ENCODE data around the gene NEK6. TPM values are rescaled to one million over a fixed set of nuclear protein-coding genes. Genes with fewer than 3 reads are reported as not detected.

The NEK6 gene
- total RNA-seq, 1 donor from 2014 or later = 8.7 TPM

DNA sequence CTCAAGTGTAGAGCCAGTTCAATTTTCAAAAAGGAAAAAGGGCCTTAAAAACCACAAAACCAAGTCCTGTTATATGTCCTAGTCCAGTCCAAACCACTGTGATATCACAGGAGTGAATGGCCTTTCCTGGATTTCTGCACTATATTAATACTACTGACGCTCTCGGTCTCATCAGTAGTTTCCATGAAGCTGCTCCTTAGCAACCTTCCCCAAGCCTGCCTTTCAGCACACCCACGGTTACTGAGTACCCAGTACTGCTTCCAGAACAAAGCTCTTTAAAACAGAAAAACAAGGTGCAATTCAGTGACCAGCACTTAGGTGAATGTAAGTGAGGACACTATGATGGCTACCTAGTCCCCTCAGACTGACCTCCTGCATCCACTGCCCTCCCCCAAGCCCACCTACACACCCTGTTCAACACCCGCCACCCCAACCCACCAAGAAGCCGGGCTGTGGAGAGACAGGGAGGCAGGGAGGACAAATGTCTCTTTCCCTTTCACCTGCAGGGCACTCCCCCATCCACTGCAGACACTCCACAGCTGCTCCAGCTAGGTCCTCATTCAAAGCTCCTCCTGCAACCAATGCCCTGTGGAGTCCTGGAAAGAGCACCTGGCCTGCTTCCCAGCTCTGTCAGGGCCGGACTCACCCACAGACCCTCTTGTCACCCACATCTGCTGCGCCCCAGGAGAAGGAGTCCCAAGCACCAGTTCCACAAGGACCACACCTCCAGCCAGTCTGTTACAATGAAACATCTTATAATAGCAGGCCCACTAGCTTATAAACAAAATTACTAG, 131.6 kb downstream of the NEK6 start:
- peaks cover 80% of the 10 kb centered on the region for H3K4me1 ChIP-seq
- TF ChIP-seq, protein P1, sequence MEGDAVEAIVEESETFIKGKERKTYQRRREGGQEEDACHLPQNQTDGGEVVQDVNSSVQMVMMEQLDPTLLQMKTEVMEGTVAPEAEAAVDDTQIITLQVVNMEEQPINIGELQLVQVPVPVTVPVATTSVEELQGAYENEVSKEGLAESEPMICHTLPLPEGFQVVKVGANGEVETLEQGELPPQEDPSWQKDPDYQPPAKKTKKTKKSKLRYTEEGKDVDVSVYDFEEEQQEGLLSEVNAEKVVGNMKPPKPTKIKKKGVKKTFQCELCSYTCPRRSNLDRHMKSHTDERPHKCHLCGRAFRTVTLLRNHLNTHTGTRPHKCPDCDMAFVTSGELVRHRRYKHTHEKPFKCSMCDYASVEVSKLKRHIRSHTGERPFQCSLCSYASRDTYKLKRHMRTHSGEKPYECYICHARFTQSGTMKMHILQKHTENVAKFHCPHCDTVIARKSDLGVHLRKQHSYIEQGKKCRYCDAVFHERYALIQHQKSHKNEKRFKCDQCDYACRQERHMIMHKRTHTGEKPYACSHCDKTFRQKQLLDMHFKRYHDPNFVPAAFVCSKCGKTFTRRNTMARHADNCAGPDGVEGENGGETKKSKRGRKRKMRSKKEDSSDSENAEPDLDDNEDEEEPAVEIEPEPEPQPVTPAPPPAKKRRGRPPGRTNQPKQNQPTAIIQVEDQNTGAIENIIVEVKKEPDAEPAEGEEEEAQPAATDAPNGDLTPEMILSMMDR (IDR thresholded peaks at IDR 0.05; ENCODE audit: borderline replicate concordance) = no peak
- intact Hi-C loops (cut with micrococcal nuclease) = no loop called here

DNA sequence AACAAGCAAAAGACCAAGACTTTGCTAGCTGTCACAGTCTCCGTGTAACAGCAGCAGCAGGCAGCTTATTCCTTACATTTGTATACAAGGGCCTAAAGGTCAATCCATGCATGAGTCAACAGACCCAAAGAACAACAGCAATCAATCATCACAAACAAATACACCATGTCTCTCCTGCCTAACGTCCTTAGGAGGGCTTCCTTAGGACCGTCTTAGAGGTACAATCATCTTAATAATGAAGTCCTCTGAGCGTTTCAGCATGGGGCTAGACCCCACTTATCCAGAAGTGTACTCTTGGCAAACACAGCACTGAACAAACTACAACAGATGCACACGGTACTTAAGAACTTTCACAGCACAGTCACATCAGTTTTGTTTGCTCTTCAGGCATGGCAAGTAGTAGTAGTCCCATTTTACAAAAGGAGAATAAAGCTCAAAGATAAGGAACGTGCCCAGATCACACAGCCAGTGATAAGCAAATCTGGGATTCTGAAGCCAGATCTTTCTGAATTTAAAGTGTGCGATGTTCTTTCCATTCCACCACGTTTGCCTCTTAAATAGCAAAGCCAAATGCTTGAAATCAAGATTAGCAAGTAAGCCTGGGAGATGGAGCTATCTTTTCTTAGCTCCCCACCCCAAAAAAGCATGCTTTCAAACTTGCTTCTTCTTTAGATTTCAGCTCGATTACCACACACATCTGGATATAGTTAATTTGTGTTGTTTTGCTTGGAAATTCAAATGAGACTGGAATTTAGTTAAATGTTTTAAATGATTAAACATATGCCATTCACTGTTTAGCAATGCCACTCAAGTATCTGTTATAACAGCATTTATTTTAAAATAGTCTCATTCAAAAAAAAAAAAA, 133.3 kb downstream of the NEK6 start:
- no peak for DNase-seq
- H3K4me3 ChIP-seq = no peak overlapping the region
- no peak overlapping the region for H3K27ac ChIP-seq (replicated peaks)
- H3K9me3 ChIP-seq (replicated peaks) = no peaks in the 10 kb centered on the region
- intact Hi-C loops (cut with micrococcal nuclease) = no loop called here
- TF ChIP-seq, protein P1 (IDR thresholded peaks at IDR 0.05; ENCODE audit: borderline replicate concordance) = no peak
- H3K36me3 ChIP-seq = peaks cover 7% of the 10 kb centered on the region
- peaks cover 67% of the 10 kb centered on the region for H3K4me1 ChIP-seq
- no peaks in the 10 kb centered on the region for H3K27me3 ChIP-seq (ENCODE audit: low read depth)

More for the DNA sequence above, 131.6 kb downstream of the NEK6 start:
- Histone ChIP-seq H3K4me3 (no peak overlapping the region), H3K9me3 (replicated peaks) (no peaks in the 10 kb centered on the region), H3K27ac (replicated peaks) (no peak overlapping the region), H3K27me3 (ENCODE audit: low read depth) (no peaks in the 10 kb centered on the region), H3K36me3 (peaks cover 6% of the 10 kb centered on the region)
- no peak for DNase-seq

DNA sequence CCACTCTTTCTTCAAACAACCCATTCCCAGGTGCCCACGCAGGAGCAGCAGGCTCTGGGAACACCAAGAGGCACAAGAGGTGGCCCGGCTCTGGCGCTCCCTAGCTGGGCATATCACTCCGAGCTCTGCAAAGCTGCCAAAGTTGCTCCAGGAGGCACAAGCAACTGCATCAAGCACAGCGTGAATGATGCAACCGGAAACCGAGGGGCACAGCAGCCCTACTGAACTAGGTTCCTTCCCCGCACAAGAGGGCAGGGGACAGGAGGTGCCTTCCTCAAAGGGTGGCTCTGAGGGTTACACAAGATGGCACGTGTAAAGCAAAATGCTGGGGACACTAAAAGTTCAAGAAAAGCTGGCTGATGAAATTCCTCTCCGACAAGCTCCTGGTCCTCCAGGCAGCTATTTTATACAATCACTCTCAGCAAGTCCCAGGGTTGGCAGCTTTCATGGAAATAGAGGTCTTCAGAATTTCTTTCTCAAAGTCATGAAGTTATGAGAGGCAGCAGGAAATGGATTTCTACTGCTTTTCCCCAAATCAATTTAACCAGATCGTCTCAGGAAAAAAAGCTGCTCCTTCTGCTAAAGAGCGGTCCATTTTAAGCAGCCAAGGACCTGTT, 134.6 kb downstream of the NEK6 start:
- no peaks in the 10 kb centered on the region for H3K27me3 ChIP-seq (ENCODE audit: low read depth)
- intact Hi-C loops (cut with micrococcal nuclease) = no loop called here
- H3K27ac ChIP-seq (replicated peaks) = no peak overlapping the region
- peak; percentile 26 for DNase-seq
- TF ChIP-seq, protein P1 (IDR thresholded peaks at IDR 0.05; ENCODE audit: borderline replicate concordance) = no peak
- H3K9me3 ChIP-seq (replicated peaks) = no peaks in the 10 kb centered on the region
- no peak overlapping the region for H3K4me3 ChIP-seq
- H3K4me1 ChIP-seq = peaks cover 56% of the 10 kb centered on the region
- H3K36me3 ChIP-seq = peaks cover 17% of the 10 kb centered on the region

DNA sequence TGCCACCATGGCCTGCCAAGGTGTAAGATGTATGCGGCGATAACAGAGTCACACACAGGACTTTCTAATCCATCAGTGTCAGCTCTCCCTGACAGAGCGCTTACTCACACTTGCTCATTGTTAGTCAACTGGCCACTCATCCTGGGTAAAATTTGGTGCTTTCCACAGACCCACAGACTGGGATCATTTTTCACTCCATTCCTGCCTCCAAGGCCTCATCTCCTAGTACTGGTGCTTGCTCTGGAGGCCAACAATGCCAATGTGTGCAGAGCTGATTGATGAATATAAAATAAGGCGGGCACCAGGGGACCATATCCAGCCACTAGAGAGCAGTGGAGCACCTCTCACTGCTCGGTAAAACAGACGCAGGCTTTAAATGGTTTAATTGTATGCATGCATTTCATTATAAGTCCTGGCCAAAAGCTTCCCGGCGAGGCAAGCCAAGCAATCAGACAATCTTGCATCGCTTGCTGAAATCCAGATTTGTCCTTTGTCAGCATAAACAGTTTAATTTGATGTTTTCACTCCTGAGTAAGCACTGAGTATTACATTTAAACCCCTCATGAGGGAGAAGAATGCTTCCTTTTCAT, 135.2 kb downstream of the NEK6 start:
- Histone ChIP-seq H3K36me3 (peaks cover 19% of the 10 kb centered on the region), H3K4me3 (no peak overlapping the region), H3K27me3 (ENCODE audit: low read depth) (no peaks in the 10 kb centered on the region), H3K4me1 (peaks cover 51% of the 10 kb centered on the region), H3K27ac (replicated peaks) (no peak overlapping the region), H3K9me3 (replicated peaks) (no peaks in the 10 kb centered on the region)
- intact Hi-C loops (cut with micrococcal nuclease) = no loop called here
- TF ChIP-seq, protein P1 (IDR thresholded peaks at IDR 0.05; ENCODE audit: borderline replicate concordance) = peak; percentile 23
- DNase-seq = no peak

DNA sequence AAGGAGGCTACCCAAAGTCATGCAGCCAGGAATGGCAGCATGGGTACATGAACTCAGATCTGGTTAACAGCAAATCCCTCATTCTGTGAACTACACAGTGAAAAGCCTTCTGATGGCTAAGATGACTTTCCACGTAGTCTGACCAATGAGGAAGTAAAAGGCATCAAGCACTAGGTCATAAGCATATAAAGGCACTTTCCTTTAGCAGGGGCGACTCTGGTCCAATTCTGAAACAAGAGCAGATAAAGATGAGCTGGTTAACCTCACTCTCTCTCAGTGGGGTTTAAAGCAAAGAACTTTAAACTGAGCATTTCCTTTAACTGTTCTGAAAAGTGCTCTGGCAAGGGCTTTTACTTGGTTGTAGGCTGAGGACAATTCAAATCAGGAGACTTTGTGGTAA, 136.4 kb downstream of the NEK6 start:
- no peak overlapping the region for H3K27ac ChIP-seq (replicated peaks)
- H3K27me3 ChIP-seq (ENCODE audit: low read depth) = no peaks in the 10 kb centered on the region
- H3K4me3 ChIP-seq = no peak overlapping the region
- TF ChIP-seq, protein P1 (IDR thresholded peaks at IDR 0.05; ENCODE audit: borderline replicate concordance) = no peak
- peaks cover 19% of the 10 kb centered on the region for H3K36me3 ChIP-seq
- H3K9me3 ChIP-seq (replicated peaks) = no peaks in the 10 kb centered on the region
- intact Hi-C loops (cut with micrococcal nuclease) = no loop called here
- H3K4me1 ChIP-seq = peaks cover 49% of the 10 kb centered on the region
- DNase-seq = no peak
